Stimulated activated CD4-positive, alpha-beta T cell treated with anti-CD3 and anti-CD28 coated beads, Interleukin-4, amount 100 ng/mL, for 4 hours (primary cell): ENCODE results near the gene RORC.
"Not testable (repeated sequence)": the region's sequence is repeated elsewhere in the genome, so short reads cannot be mapped to it uniquely, and the experiment has no call there.

ENCODE experiments used
- DNase-seq, 2 experiments: peaks; one replicate each; pipeline ENCODE4 v3.0.0-alpha.2; 2020

Gene RORC

GRCh38 chr1:151803915-151804314, 27.7 kb downstream of the RORC start:
- DNase-seq = no peak

- no peak for DNase-seq
These were observed 28.4 kb downstream of the RORC start for GRCh38 chr1:151803164-151803563.

GRCh38 chr1:151802372-151802771, 29.2 kb downstream of the RORC start:
- no peak for DNase-seq

- no peak for DNase-seq
These were observed 29.8 kb downstream of the RORC start for GRCh38 chr1:151801846-151802245.

- DNase-seq = no peak
These were observed 30.2 kb downstream of the RORC start for GRCh38 chr1:151801310-151801820.

GRCh38 chr1:151800830-151801229, 30.8 kb downstream of the RORC start:
- no peak for DNase-seq

GRCh38 chr1:151799179-151800022, 32.2 kb downstream of the RORC start:
- DNase-seq = no peak

- DNase-seq = no peak
These were observed 33.0 kb downstream of the RORC start for GRCh38 chr1:151798571-151798970.

- no peak for DNase-seq
These were observed 40.5 kb downstream of the RORC start for GRCh38 chr1:151790940-151791651.

GRCh38 chr1:151790071-151790939, 41.3 kb downstream of the RORC start, which contains the start of gene TDRKH:
TDRKH (minus strand) TSS chr1:151790500; CDS start chr1:151783022, 7,478 bp downstream.
- peak; percentile 98 to 99 for DNase-seq

GRCh38 chr1:151787689-151788088, 43.9 kb downstream of the RORC start:
- no peak for DNase-seq

- DNase-seq = no peak
These were observed 47.8 kb downstream of the RORC start for GRCh38 chr1:151783796-151784195.

- no peak for DNase-seq
These were observed 48.9 kb downstream of the RORC start for GRCh38 chr1:151782741-151783140.

GRCh38 chr1:151782026-151782425, 49.6 kb downstream of the RORC start:
- not testable (repeated sequence) for DNase-seq

GRCh38 chr1:151780736-151781135, 50.9 kb downstream of the RORC start:
- not testable (repeated sequence) for DNase-seq

GRCh38 chr1:151779852-151780251, 51.8 kb downstream of the RORC start:
- no peak for DNase-seq

GRCh38 chr1:151777317-151777716, 54.3 kb downstream of the RORC start:
- DNase-seq = no peak

GRCh38 chr1:151776665-151777062, 54.9 kb downstream of the RORC start:
- DNase-seq = no peak

- DNase-seq = no peak
These were observed 55.5 kb downstream of the RORC start for GRCh38 chr1:151775894-151776664.

- no peak for DNase-seq
These were observed 57.2 kb downstream of the RORC start for GRCh38 chr1:151774256-151774922.

GRCh38 chr1:151773702-151774101, 57.9 kb downstream of the RORC start:
- DNase-seq = no peak
